GM10266 (cell line): ENCODE results near the gene ZDHHC3.
A peak's percentile ranks its signal among the peaks of the same experiment; 100 is the strongest.
"Not testable (repeated sequence)": the region's sequence is repeated elsewhere in the genome, so short reads cannot be mapped to it uniquely, and the experiment has no call there.

Experiments
- DNase-seq: peaks from one replicate; pipeline ENCODE4 v3.0.0; 2012; ENCODE audit errors: extremely low spot score
- CTCF ChIP-seq: IDR thresholded peaks from 2 replicates; pipeline ENCODE4 v1.5.1; 2012; ENCODE audit warnings: mild to moderate bottlenecking, low read depth; ENCODE audit not compliant: control insufficient read depth, insufficient read depth; ENCODE audit errors: missing control alignments

ZDHHC3 gene

GRCh38 chr3:44957986-44958385, 18.0 kb downstream of the ZDHHC3 start:
- no peak for DNase-seq
- no peak for TF ChIP-seq CTCF

- no peak for TF ChIP-seq CTCF
- no peak for DNase-seq
These were observed 20.1 kb downstream of the ZDHHC3 start for GRCh38 chr3:44955917-44956316.

- no peak for TF ChIP-seq CTCF
- DNase-seq = peak; percentile 56
These were observed 21.0 kb downstream of the ZDHHC3 start for GRCh38 chr3:44954962-44955361.

GRCh38 chr3:44954304-44954703, 21.7 kb downstream of the ZDHHC3 start:
- no peak for TF ChIP-seq CTCF
- no peak for DNase-seq

- no peak for DNase-seq
- no peak for TF ChIP-seq CTCF
These were observed 23.3 kb downstream of the ZDHHC3 start for GRCh38 chr3:44952689-44953088.

GRCh38 chr3:44950275-44950734, 25.7 kb downstream of the ZDHHC3 start:
- DNase-seq = no peak
- TF ChIP-seq CTCF = no peak

- DNase-seq = not testable (repeated sequence)
These were observed 26.2 kb downstream of the ZDHHC3 start for GRCh38 chr3:44949770-44950169.

- TF ChIP-seq CTCF = no peak
- DNase-seq = no peak
These were observed 27.7 kb downstream of the ZDHHC3 start for GRCh38 chr3:44948239-44948638.
